Skeletal muscle cell (primary cell): ENCODE results near the gene PRICKLE2.

ENCODE experiments used
- DNase-seq: peaks from one replicate; pipeline ENCODE4 v3.0.0-alpha.2; 2010; ENCODE audit warnings: low read depth
- H3K4me3 ChIP-seq: 2 replicates; pipeline ENCODE4 v1.5.1; 2011; ENCODE audit warnings: low read depth, mild to moderate bottlenecking, control low read depth, low read length, moderate library complexity

PRICKLE2 gene

DNA sequence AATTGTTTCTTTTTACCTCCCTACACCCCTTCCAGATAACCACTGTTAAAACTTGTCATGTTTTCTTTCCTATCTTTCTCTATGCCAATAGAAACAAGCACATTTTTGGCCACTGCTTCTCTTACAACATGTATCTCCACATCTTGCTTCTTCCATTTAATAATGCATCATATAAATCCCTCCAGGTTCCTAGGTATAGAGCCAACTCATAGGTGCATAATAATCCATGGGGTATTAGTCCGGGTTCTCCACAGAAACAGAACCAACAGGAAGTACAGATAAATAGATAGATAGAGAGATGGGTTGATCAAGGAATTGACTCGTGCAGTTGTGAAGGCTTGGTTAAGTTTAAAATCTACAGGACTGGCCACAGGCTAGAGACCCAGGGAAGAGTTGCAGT lies 160.5 kb downstream of the PRICKLE2 start:
- H3K4me3 ChIP-seq: no peak overlapping the region
- DNase-seq: no peak

DNA sequence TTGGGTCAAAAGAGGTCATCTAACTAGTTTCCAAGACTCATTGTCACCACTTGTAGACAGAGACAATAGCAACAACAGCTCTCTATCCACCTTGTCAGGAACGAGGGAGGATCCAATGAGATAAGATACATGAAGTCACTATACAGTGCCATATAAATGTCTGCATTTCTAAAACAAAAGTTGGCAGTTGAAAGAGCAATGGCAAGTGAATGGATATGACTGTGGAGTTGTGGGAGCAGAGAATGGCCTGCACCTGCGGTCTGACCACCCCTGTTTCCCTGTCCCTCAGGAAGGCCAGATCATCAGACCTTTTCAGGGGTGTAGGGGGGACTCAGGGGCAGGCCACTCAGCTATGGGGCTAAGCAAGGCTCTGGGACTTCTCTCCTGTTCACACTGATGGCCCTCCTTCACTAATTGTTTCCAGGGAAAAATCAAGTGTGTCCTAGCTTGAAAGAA lies 161.3 kb downstream of the PRICKLE2 start:
- DNase-seq: no peak
- no peak overlapping the region for H3K4me3 ChIP-seq

DNA sequence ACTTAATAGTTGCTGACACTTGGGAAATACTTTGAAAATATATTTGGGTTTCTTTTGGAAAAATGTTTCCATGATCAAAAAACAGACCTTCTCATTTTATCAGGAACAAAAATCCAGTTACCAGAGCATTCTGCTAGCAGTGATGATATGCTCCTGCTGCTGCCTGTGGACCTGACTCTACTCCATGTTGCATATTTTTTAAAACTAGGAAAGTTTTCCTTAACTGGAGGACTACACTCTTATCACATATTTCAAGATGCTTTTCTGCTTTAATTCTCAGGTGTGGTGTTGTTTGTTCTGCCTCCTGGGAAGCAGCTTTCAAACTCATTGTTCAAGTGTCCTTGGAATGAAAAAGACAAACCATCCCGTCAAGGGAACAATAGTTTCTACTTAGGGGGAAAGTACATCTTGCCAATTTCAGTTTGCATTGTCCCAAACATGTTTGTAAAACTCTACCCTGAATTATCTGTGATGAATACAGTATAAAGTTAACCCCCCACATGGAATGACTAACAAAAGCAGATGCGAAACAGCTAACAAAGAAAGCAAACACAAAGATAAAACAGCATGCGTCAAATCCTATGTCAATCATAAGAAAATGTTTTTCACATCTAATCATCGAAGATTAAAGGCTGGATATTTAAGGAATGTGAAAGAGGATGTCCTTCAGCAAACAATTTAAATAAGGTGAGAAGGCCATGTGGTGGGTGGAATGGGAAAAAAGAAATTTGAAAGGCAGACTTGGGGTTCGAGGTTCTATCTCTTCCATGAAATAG lies 161.9 kb downstream of the PRICKLE2 start:
- no peak for DNase-seq
- H3K4me3 ChIP-seq: no peak overlapping the region

DNA sequence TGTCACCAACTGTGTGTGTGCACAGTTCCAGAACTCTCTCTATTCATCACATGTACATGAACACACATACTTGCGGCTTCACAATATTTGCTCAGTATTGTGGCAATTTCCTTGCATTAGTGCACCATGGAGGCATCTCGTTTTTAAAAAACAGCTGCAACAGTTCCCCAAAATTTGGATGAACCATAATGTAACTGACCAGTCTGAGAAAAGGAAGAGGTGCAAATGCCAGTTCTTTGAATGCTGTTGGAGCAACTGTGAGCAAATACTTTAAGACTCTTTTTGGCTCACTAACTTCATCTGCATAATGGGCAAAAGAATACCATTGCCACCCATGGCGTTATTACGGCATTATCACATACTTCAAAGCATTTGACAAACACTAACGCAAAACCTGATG lies 163.6 kb downstream of the PRICKLE2 start:
- H3K4me3 ChIP-seq: no peak overlapping the region
- no peak for DNase-seq

DNA sequence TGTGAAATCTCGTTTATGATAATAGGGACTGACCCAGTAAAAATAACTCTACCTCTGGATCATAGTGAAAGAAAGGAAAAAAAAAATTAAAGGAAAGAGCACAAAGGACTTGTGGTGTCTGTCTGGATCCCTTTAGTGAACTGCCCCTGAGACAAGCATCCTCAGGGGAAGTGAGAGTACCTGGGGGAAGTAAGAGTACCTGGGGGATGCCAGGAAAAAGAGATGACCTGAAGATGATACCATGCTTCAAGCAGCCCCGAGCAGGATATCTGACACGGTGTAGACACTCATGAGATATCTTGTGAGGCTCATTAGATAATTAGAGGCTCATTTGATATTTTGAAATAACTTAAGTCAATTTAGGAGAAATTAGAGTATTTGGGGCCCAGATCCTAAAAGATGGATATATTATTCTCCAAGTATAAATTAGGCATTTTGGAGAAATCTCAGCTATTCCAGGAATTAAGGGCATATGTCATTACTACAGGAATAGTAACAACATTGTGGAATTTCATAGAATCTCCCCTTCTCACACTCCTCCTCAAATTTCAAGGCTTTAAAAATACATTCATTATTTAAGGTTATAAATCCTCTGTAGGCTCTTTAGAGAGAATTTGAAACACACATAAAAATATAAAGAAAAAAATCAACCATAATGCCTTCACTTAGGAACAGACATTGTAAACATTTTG lies 165.6 kb downstream of the PRICKLE2 start:
- no peak for DNase-seq
- H3K4me3 ChIP-seq: no peak overlapping the region

DNA sequence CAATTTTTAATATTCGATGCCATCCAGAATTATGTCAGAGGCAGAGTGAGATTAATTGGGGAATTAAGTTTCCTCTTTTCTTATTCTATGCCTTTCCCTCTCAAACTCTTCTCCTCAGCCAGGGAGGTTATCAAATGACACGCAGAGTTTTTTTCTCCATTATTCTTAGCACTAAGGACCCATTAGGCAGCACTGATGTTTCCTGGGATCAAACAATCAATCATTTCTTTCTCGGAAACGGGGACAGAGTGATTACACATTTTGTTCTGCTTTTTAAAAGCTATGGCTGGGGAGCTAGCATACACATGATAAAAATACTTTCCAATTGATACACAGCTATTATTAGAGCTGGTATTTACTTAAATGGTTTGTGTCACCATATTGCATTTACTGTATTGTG lies 166.7 kb downstream of the PRICKLE2 start:
- no peak for DNase-seq
- no peak overlapping the region for H3K4me3 ChIP-seq

DNA sequence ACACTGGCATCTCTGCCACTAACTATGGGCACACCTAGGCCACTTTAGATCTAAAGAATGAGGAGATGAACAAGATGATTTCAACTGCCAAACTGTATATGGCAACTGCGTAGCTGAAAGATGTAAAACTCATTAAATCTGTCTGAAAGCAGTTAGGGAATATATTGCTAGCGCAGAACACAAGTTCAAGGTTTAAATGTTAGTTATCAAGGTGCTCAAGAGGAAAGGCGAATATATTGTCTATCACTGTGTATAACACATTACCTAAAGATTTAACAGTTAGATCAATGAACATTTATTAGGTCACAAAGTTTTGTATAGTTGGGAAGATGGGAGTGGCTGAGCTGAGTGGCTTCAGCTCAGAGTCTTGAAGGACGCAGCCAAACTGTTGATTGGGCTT lies 168.0 kb downstream of the PRICKLE2 start:
- no peak for DNase-seq
- H3K4me3 ChIP-seq: no peak overlapping the region

DNA sequence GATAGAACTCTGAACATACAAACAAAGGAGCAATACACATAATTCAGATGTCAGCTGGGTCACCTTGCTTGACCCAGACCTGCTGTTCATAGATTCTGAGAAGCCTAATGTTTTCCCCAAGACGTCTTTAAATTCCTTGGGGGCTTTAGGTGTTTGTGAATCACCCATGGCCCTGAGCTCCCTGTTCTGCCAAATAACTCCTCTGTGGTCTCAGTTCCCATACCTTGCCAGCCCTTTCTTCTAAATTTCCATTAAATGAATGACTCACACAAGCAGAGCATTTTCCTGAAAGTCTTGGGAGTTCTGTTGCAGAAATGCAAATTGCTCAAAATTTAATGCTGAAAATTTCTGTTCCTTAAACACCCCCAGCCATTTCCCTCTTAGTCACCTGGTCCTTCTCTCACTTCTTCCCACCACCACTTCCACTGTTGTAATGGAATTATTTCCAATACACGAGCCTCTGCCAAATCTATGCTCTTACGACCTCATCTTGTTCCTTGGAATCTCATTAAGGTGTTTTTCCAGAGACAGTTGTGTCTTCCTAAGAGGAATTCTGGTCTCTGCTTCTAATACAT lies 168.6 kb downstream of the PRICKLE2 start:
- peak; percentile 79 for DNase-seq
- H3K4me3 ChIP-seq: no peak overlapping the region

DNA sequence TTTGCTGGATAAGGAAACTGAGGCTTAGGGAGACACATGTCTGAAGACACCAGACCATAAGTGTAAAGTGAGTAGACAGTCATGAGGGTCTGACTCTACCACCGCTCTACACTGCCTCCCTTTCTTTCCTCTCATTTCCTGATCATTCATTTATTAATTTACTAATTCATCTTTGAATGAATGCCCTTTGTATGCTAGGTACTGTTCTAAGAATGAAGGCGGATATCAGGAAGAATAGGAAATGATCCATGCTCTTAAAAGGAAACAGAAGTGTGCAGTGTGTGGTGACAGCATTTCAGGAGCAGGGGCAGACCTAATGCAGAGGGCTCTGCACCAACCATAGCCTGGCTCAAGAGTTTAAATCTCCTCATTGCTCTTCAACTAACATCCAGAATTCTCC lies 170.2 kb downstream of the PRICKLE2 start:
- no peak for DNase-seq
- H3K4me3 ChIP-seq: no peak overlapping the region

DNA sequence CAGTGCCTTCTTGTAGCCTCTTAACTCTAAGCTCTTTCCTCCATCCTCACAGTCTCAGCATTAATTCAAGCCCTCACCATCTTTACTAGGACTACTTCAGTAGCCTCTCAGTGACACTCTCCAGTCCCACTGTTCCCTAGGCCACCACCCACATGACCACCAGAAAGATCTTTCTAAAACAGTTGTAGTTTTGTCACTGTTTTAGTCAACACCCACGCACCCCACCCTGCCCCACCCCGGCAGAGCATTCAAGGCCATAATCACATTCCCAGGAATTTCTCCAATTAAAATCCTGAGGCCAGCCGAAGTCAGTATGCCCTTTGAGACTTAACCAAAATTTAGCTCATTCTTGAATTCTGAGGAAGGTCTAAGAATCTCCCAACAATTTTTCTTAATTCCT lies 170.8 kb downstream of the PRICKLE2 start:
- no peak overlapping the region for H3K4me3 ChIP-seq
- DNase-seq: no peak

DNA sequence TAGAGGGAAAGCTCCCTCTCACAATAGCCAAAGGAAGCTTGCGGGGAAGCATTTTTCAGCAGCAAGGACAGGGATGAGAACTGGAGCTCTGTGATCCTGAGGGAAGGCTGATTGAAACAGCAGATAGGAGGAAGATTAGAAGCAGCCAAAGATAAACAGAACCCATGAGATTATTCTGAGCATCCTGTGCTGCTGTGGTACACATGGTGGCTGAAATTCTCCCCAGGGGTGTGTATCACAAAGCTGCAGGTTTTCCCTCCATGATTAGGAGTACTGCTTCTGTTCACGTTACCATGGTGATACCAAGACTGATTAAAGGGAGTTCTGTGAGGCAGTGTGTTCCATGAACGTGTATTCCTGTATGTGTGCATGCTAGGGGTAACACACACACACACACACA lies 171.7 kb downstream of the PRICKLE2 start:
- no peak for DNase-seq
- no peak overlapping the region for H3K4me3 ChIP-seq

DNA sequence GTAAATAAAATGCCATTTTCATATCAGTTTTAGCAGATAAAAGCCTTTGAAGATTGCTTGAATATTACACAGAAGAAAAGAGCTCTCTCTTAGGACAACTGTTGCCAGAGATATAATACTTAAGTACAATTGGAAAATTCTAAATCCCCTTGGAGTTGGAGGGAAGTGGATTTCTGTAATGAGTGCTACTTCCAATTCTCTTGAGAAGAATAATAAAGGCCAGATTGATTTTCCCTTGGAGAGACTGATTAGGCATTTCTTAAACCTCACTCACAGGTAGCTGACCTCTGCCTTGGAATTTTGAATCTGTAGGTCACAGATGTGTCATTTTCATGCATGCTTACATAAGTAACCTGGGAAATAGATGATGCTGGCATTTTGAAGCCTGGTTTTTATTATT lies 172.1 kb downstream of the PRICKLE2 start:
- DNase-seq: no peak

DNA sequence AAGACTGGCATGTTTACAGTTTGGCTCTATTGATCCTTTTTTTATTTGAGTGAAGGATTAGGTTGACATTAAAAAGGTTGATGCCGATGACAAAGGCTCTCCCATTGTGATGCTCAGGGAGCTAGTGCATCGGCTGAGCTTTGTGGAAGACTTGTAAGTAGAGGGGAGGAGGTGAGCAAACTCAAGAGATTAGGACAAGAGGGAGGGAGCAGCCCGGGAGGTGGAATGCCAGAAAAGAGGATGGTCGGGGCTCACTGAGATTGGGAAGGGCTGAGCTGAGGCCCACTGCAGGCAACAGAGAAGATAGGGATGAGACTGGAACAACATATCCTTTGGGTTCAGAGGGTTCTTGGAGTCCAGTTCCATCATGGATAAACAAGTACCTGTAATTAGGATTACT lies 175.4 kb downstream of the PRICKLE2 start:
- no peak for DNase-seq
- H3K4me3 ChIP-seq: no peak overlapping the region

More for the DNA sequence above, 172.1 kb downstream of the PRICKLE2 start:
- no peak overlapping the region for H3K4me3 ChIP-seq

DNA sequence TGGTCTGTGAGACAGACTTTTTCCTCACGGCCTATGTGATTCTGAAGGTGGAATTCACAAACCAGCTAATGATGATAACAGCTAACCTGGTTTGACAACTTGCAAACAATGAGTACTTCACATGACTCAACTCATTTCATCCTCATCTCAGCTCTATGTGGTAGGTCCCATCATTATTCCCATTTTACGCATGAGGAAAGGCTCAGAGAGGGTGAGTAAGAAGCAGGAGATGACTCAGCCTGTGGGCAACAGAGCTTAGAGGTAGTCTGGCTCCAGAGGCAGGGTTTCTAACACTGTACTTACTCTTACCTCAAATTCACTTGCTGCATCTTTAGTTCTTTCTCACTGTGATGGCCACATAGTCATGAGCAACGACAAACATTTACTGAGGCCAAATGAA lies 176.1 kb downstream of the PRICKLE2 start:
- H3K4me3 ChIP-seq: no peak overlapping the region
- DNase-seq: no peak

DNA sequence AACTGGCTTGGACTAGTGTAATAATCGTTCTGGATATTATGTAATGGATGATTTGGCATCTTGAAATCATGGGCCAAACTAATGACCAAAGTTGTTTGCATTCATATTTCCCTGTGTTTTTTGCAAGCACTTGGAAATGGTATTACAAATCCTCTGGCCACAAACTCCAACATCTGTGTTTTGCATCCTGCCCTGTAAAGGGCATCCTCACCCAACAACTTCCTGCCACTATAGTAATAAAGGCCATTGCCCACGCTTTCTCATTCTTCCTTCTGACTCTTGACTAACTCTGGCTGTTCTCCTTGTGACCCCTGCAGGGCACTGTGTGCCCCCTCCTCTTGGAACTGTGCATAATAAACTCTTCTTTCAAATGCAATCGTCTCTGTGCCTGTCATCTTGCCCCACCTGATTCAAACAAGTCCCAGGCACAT lies 176.6 kb downstream of the PRICKLE2 start:
- no peak for DNase-seq

DNA sequence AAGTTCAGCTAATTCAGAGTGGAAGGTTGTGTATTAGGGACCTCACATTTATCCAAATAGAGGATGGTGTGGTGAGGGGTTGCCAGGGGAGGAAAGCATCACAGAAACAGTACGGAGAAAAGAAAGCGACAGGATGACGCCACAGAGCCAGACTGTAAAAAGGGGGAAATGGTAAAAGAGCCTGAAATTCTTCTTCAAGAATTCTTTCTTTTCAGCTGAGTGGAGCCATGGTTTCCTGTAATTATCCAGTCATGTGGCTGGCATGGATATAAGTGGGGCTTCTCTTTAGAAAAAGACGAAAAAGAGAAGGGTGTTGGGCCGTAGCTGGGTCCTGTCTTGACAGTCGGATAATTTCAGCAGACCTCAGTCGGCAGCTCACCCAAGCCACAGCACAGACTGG lies 177.5 kb downstream of the PRICKLE2 start:
- no peak overlapping the region for H3K4me3 ChIP-seq
- no peak for DNase-seq

More for the DNA sequence above, 176.6 kb downstream of the PRICKLE2 start:
- H3K4me3 ChIP-seq: no peak overlapping the region

DNA sequence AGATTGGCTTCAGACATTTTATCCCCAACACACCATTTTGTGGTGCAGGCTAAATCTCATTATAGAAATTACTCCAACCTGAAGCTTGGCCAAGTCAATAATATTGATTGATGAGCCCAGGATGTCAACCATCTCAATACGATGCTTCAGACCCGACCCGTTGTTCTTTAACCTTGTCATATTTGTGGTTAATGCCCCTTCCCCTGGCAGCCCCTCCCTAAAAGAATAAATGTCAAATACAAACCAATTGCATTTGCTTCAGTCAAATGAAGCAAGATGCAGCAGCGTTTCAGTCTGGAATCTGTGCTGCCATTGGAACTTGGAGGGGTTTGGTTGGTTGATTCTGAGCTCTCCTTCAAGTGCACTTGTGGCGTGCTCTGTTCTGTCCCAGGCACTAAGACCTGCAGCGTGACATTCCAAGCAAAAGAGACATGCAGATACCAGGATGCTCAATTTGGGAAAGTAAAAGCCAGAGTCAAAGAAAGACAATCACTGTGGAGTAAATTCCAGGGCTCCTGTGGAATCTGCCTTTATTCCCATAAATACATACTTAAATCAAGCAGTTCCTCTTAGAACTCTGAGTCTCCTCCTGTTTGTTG lies 178.2 kb downstream of the PRICKLE2 start:
- H3K4me3 ChIP-seq: no peak overlapping the region
- no peak for DNase-seq

DNA sequence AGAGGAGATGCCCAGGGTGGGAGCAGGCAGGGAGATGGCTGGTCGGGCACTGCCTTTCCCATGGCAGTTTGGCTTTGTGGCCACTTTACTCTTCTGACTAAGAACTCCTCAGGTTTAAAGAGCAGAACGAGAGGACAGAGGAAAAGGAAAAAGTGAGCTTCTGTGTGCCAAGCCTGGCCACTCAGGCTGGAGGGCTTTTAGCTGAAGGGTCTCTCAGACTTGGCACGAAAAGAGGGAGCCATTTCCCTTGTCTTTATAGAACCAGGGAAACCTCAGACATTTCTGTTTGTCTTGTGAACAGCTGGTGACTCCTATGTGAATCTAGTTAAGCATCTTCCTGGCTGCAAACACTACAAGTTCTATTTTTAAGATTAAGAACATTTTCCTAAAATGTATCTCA lies 178.7 kb downstream of the PRICKLE2 start:
- H3K4me3 ChIP-seq: no peak overlapping the region
- no peak for DNase-seq

DNA sequence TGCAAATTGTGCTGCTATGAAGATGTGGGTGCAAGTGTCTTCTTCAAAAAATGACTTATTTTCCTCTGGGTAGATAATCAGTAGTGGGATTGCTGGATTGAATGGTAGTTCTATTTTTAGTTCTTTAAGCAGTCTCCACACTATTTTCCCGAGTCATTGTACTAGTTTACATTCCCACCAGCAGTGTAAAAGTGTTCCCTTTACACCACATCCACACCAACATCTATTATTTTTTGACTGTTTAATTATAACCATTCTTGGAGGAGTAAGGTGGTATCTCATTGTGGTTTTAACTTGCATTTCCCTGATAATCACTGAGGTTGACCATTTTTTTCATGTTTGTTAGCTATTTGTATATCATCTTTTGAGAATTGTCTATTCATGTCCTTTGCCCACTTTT lies 182.3 kb downstream of the PRICKLE2 start:
- no peak overlapping the region for H3K4me3 ChIP-seq
- DNase-seq: no peak
